NT2/D1 (cell line): Measurements from ENCODE around the gene WDR1.
"Not testable (repeated sequence)": the region's sequence is repeated elsewhere in the genome, so short reads cannot be mapped to it uniquely, and the experiment has no call there.

Experiments used
- DNase-seq: peaks from one replicate; pipeline ENCODE4 v3.0.0-alpha.2; 2011; ENCODE audit warnings: low read depth, low spot score
- H3K27me3 ChIP-seq: 2 replicates; pipeline ENCODE4 v1.6.0; 2011; ENCODE audit warnings: mild to moderate bottlenecking; ENCODE audit not compliant: insufficient read length, insufficient read depth
- H3K36me3 ChIP-seq: 2 replicates; pipeline ENCODE4 v1.6.1; 2011; ENCODE audit warnings: mild to moderate bottlenecking, low read length, mixed read lengths; ENCODE audit not compliant: insufficient read depth, insufficient read length
- H3K4me1 ChIP-seq: 2 replicates; pipeline ENCODE4 v1.5.1; 2011; ENCODE audit not compliant: insufficient read depth, insufficient read length
- H3K4me3 ChIP-seq: 2 replicates; pipeline ENCODE4 v1.5.1; 2011; ENCODE audit warnings: low read depth; ENCODE audit not compliant: insufficient read length
- H3K9ac ChIP-seq: 2 replicates; pipeline ENCODE4 v1.6.0; 2011; ENCODE audit warnings: low read depth; ENCODE audit not compliant: insufficient read length
- H3K9me3 ChIP-seq: 2 replicates; pipeline ENCODE4 v1.5.1; 2011; ENCODE audit warnings: mild to moderate bottlenecking, low read length; ENCODE audit not compliant: insufficient read depth
- SUZ12 ChIP-seq: IDR thresholded peaks from 2 replicates; pipeline ENCODE4 v1.6.1; 2011; ENCODE audit not compliant: insufficient read length, insufficient read depth; ENCODE audit errors: extremely low read depth
- YY1 ChIP-seq: IDR thresholded peaks from 2 replicates; pipeline ENCODE4 v1.6.1; 2011; ENCODE audit not compliant: insufficient read length, insufficient read depth
- ZNF274 ChIP-seq: IDR thresholded peaks from 2 replicates; pipeline ENCODE4 v1.6.1; 2011; ENCODE audit warnings: mild to moderate bottlenecking, low read depth, low read length

The WDR1 gene

GRCh38 chr4:10130178-10130888 lies 13.7 kb upstream of the WDR1 start:
- TF ChIP-seq SUZ12 (no peak), YY1 (no peak), ZNF274 (no peak)
- Histone ChIP-seq H3K9ac (no peak overlapping the region), H3K9me3 (no peaks in the 10 kb centered on the region; the same call in 1 of the 2 replicates), H3K4me3 (no peak overlapping the region), H3K36me3 (no peaks in the 10 kb centered on the region), H3K4me1 (no peaks in the 10 kb centered on the region), H3K27me3 (no peaks in the 10 kb centered on the region)
- DNase-seq, result no peak

- Histone ChIP-seq H3K9ac (no peak overlapping the region), H3K27me3 (no peaks in the 10 kb centered on the region), H3K4me1 (no peaks in the 10 kb centered on the region), H3K36me3 (no peaks in the 10 kb centered on the region), H3K9me3 (no peaks in the 10 kb centered on the region; the same call in 1 of the 2 replicates), H3K4me3 (no peak overlapping the region)
- TF ChIP-seq YY1 (no peak), SUZ12 (no peak), ZNF274 (no peak)
- DNase-seq, result no peak
These were observed 12.9 kb upstream of the WDR1 start for GRCh38 chr4:10129196-10130177.

GRCh38 chr4:10128761-10129160 lies 12.2 kb upstream of the WDR1 start:
- no peaks in the 10 kb centered on the region for H3K27me3 ChIP-seq
- no peaks in the 10 kb centered on the region for H3K36me3 ChIP-seq
- H3K4me3 ChIP-seq, result no peak overlapping the region
- DNase-seq, result no peak
- no peaks in the 10 kb centered on the region for H3K4me1 ChIP-seq
- H3K9me3 ChIP-seq, result no peaks in the 10 kb centered on the region; the same call in 1 of the 2 replicates
- TF ChIP-seq SUZ12 (no peak), ZNF274 (no peak), YY1 (no peak)
- H3K9ac ChIP-seq, result no peak overlapping the region

DNA sequence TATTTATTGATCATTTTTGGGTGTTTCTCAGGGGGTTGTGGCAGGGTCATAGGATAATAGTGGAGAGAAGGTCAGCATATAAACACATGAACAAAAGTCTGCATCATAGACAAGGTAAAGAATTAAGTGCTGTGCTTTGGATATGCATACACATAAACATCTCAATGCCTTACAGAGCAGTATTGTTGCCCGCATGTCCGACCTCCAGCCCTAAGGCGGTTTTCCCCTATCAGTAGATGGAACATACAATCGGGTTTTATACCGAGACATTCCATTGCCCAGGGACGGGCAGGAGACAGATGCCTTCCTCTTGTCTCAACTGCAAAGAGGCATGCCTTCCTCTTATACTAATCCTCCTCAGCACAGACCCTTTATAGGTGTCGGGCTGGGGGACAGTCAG lies 10.9 kb upstream of the WDR1 start:
- not testable (repeated sequence) for H3K36me3 ChIP-seq, H3K9ac ChIP-seq, H3K4me1 ChIP-seq, H3K4me3 ChIP-seq, H3K9me3 ChIP-seq, H3K27me3 ChIP-seq, DNase-seq

- Histone ChIP-seq H3K27me3 (no peaks in the 10 kb centered on the region), H3K9me3 (no peaks in the 10 kb centered on the region), H3K9ac (no peak overlapping the region), H3K4me1 (peaks cover 8% of the 10 kb centered on the region), H3K4me3 (no peak overlapping the region), H3K36me3 (no peaks in the 10 kb centered on the region)
- TF ChIP-seq ZNF274, result no peak
- TF ChIP-seq YY1, result no peak
- no peak for TF ChIP-seq SUZ12
- DNase-seq, result no peak
These were observed 7.8 kb upstream of the WDR1 start for GRCh38 chr4:10124167-10124930.

- H3K4me3 ChIP-seq, result no peak overlapping the region
- H3K9ac ChIP-seq, result no peak overlapping the region
- H3K27me3 ChIP-seq, result no peaks in the 10 kb centered on the region
- no peaks in the 10 kb centered on the region for H3K9me3 ChIP-seq
- no peak for DNase-seq
- TF ChIP-seq YY1, result no peak
- H3K4me1 ChIP-seq, result peaks cover 11% of the 10 kb centered on the region
- no peaks in the 10 kb centered on the region for H3K36me3 ChIP-seq
These were observed 6.9 kb upstream of the WDR1 start for GRCh38 chr4:10123227-10124101.
